ENCODE measurements around the gene SLC35B3.
"Not testable (repeated sequence)": the region's sequence is repeated elsewhere in the genome, so short reads cannot be mapped to it uniquely, and the experiment has no call there.

Gene SLC35B3

GRCh38 chr6:8435093-8435844, at the start of gene SLC35B3:
SLC35B3 (minus strand) TSS chr6:8435545.
- FAIRE-seq = no peak
- DNase-seq (ENCODE audit: low spot score) = peak; percentile 84

GRCh38 chr6:8483650-8484049, 48.3 kb upstream of the SLC35B3 start:
- DNase-seq (ENCODE audit: low spot score) (no peak), FAIRE-seq (no peak)

GRCh38 chr6:8481727-8482126, 46.4 kb upstream of the SLC35B3 start:
- no peak for FAIRE-seq
- DNase-seq (ENCODE audit: low spot score) = peak; percentile 29

GRCh38 chr6:8478418-8478817, 43.1 kb upstream of the SLC35B3 start:
- FAIRE-seq (no peak), DNase-seq (ENCODE audit: low spot score) (no peak)

- no peak for DNase-seq (ENCODE audit: low spot score)
- FAIRE-seq = no peak
Observed at GRCh38 chr6:8476656-8477055, 41.3 kb upstream of the SLC35B3 start.

- no peak for FAIRE-seq
- DNase-seq (ENCODE audit: low spot score) = no peak
Observed at GRCh38 chr6:8468552-8469356, 33.4 kb upstream of the SLC35B3 start.

GRCh38 chr6:8462694-8463093, 27.3 kb upstream of the SLC35B3 start:
- DNase-seq (ENCODE audit: low spot score) = no peak
- FAIRE-seq = no peak

GRCh38 chr6:8462169-8462568, 26.8 kb upstream of the SLC35B3 start:
- DNase-seq (ENCODE audit: low spot score) = no peak
- FAIRE-seq = no peak

- DNase-seq (ENCODE audit: low spot score) = peak; percentile 68
- peak; percentile 90 for FAIRE-seq
Observed at GRCh38 chr6:8446391-8446790, 11.0 kb upstream of the SLC35B3 start.

- not testable (repeated sequence) for FAIRE-seq; DNase-seq (ENCODE audit: low spot score)
Observed at GRCh38 chr6:8445930-8446329, 10.6 kb upstream of the SLC35B3 start.

- DNase-seq (ENCODE audit: low spot score) (no peak), FAIRE-seq (no peak)
Observed at GRCh38 chr6:8442150-8442549, 6.8 kb upstream of the SLC35B3 start.

GRCh38 chr6:8441452-8441851, 6.1 kb upstream of the SLC35B3 start:
- FAIRE-seq = no peak
- DNase-seq (ENCODE audit: low spot score) = no peak

- FAIRE-seq (no peak), DNase-seq (ENCODE audit: low spot score) (no peak)
Observed at GRCh38 chr6:8439601-8440268, 4.4 kb upstream of the SLC35B3 start.

GRCh38 chr6:8437813-8438212, 2.5 kb upstream of the SLC35B3 start:
- no peak for DNase-seq (ENCODE audit: low spot score)
- no peak for FAIRE-seq

- FAIRE-seq = no peak
- DNase-seq (ENCODE audit: low spot score) = no peak
Observed at GRCh38 chr6:8436966-8437365, 1.6 kb upstream of the SLC35B3 start.

- FAIRE-seq (no peak), DNase-seq (ENCODE audit: low spot score) (peak; percentile 17)
Observed at GRCh38 chr6:8435845-8436168, 462 bp upstream of the SLC35B3 start.

GRCh38 chr6:8434727-8435092, 635 bp downstream of the SLC35B3 start:
- DNase-seq (ENCODE audit: low spot score) (no peak), FAIRE-seq (no peak)

GRCh38 chr6:8432614-8433013, 2.7 kb downstream of the SLC35B3 start:
- DNase-seq (ENCODE audit: low spot score) (no peak), FAIRE-seq (no peak)

GRCh38 chr6:8429821-8430220, 5.5 kb downstream of the SLC35B3 start:
- DNase-seq (ENCODE audit: low spot score) = no peak
- no peak for FAIRE-seq

- FAIRE-seq; DNase-seq (ENCODE audit: low spot score): not testable (repeated sequence)
Observed at GRCh38 chr6:8426544-8426943, 8.8 kb downstream of the SLC35B3 start.

GRCh38 chr6:8420031-8420588, 15.2 kb downstream of the SLC35B3 start:
- DNase-seq (ENCODE audit: low spot score) (no peak), FAIRE-seq (no peak)

- FAIRE-seq (no peak), DNase-seq (ENCODE audit: low spot score) (no peak)
Observed at GRCh38 chr6:8415913-8416312, 19.4 kb downstream of the SLC35B3 start.
